ENCODE data around the gene PCK1. TPM values are rescaled to one million over a fixed set of nuclear protein-coding genes. Genes with fewer than 3 reads are reported as not detected.

Gene PCK1
- total and polyA plus RNA-seq, 2 donors (not counting 1 experiment from before 2014, with no cell fraction given): under 0.01 TPM; not detected in 1

- H3K36me3 ChIP-seq (ENCODE audit: control insufficient read depth, insufficient read depth, low read length): no peaks in the 10 kb centered on the region
- H4K20me1 ChIP-seq (ENCODE audit: control insufficient read depth, extremely low read depth, insufficient read depth, low read length): no peaks in the 10 kb centered on the region
- no peak overlapping the region for H3K4me2 ChIP-seq (ENCODE audit: extremely low read depth, insufficient read depth, low read length)
- H3K27ac ChIP-seq (ENCODE audit: insufficient read depth, low read length): no peak overlapping the region
- H2AFZ ChIP-seq (ENCODE audit: low read length): no peak overlapping the region
- H3K27me3 ChIP-seq (ENCODE audit: control insufficient read depth, insufficient read depth, low read length): no peaks in the 10 kb centered on the region
- H3K4me1 ChIP-seq (ENCODE audit: control insufficient read depth, extremely low read depth, insufficient read depth, low read length): no peaks in the 10 kb centered on the region
- H3K9me3 ChIP-seq (ENCODE audit: control insufficient read depth, insufficient read depth, low read depth, low read length): no peaks in the 10 kb centered on the region
- H3K9ac ChIP-seq (ENCODE audit: insufficient read depth, low read length): no peak overlapping the region
- TF ChIP-seq EZH2 (IDR thresholded peaks at IDR 0.05; ENCODE audit: low read length, missing control alignments) (no peak), CTCF (conservative IDR thresholded peaks at IDR 0.05 in 1 of 2, IDR thresholded peaks at IDR 0.05 in 1 of 2; ENCODE audit: low read depth in 1 of 2, low read length in 2 of 2) (no peak)
- no peak for DNase-seq (ENCODE audit: low read depth in 2 of 2)
- H3K4me3 ChIP-seq (replicated peaks in 1 of 4; ENCODE audit: control extremely low read depth in 1 of 4, insufficient read depth in 1 of 4, low read depth in 3 of 4, low read length in 4 of 4): no peak overlapping the region
- no peaks in the 10 kb centered on the region for H3K79me2 ChIP-seq (ENCODE audit: control insufficient read depth, insufficient read depth, low read length)
These were observed 38.4 kb upstream of the PCK1 start for GRCh38 chr20:57522380-57523140.

- no peak overlapping the region for H3K4me2 ChIP-seq (ENCODE audit: extremely low read depth, insufficient read depth, low read length)
- no peaks in the 10 kb centered on the region for H4K20me1 ChIP-seq (ENCODE audit: control insufficient read depth, extremely low read depth, insufficient read depth, low read length)
- no peaks in the 10 kb centered on the region for H3K9me3 ChIP-seq (ENCODE audit: control insufficient read depth, insufficient read depth, low read depth, low read length)
- H3K27ac ChIP-seq (ENCODE audit: insufficient read depth, low read length): no peak overlapping the region
- H2AFZ ChIP-seq (ENCODE audit: low read length): no peak overlapping the region
- no peak for TF ChIP-seq EZH2 (IDR thresholded peaks at IDR 0.05; ENCODE audit: low read length, missing control alignments)
- no peak for TF ChIP-seq CTCF (conservative IDR thresholded peaks at IDR 0.05 in 1 of 2, IDR thresholded peaks at IDR 0.05 in 1 of 2; ENCODE audit: low read depth in 1 of 2, low read length in 2 of 2)
- no peaks in the 10 kb centered on the region for H3K79me2 ChIP-seq (ENCODE audit: control insufficient read depth, insufficient read depth, low read length)
- no peaks in the 10 kb centered on the region for H3K36me3 ChIP-seq (ENCODE audit: control insufficient read depth, insufficient read depth, low read length)
- no peak overlapping the region for H3K9ac ChIP-seq (ENCODE audit: insufficient read depth, low read length)
- no peaks in the 10 kb centered on the region for H3K27me3 ChIP-seq (ENCODE audit: control insufficient read depth, insufficient read depth, low read length)
- no peaks in the 10 kb centered on the region for H3K4me1 ChIP-seq (ENCODE audit: control insufficient read depth, extremely low read depth, insufficient read depth, low read length)
- no peak overlapping the region for H3K4me3 ChIP-seq (replicated peaks in 1 of 4; ENCODE audit: control extremely low read depth in 1 of 4, insufficient read depth in 1 of 4, low read depth in 3 of 4, low read length in 4 of 4)
- no peak for DNase-seq (ENCODE audit: low read depth in 2 of 2)
These were observed 37.1 kb upstream of the PCK1 start for GRCh38 chr20:57523782-57524181.

GRCh38 chr20:57524511-57525176, 36.3 kb upstream of the PCK1 start, which contains the start of gene CTCFL:
Gene CTCFL, minus strand, starts transcription at chr20:57525140. Its CDS starts 935 bp downstream, at chr20:57524205.
- Histone ChIP-seq H3K79me2 (ENCODE audit: control insufficient read depth, insufficient read depth, low read length) (no peaks in the 10 kb centered on the region), H3K36me3 (ENCODE audit: control insufficient read depth, insufficient read depth, low read length) (no peaks in the 10 kb centered on the region), H3K4me3 (replicated peaks in 1 of 4; ENCODE audit: control extremely low read depth in 1 of 4, insufficient read depth in 1 of 4, low read depth in 3 of 4, low read length in 4 of 4) (no peak within 1 kb of the TSS), H3K4me1 (ENCODE audit: control insufficient read depth, extremely low read depth, insufficient read depth, low read length) (no peaks in the 10 kb centered on the region), H2AFZ (ENCODE audit: low read length) (no peak within 1 kb of the TSS), H4K20me1 (ENCODE audit: control insufficient read depth, extremely low read depth, insufficient read depth, low read length) (no peaks in the 10 kb centered on the region), H3K27ac (ENCODE audit: insufficient read depth, low read length) (no peak within 1 kb of the TSS), H3K9me3 (ENCODE audit: control insufficient read depth, insufficient read depth, low read depth, low read length) (no peaks in the 10 kb centered on the region), H3K4me2 (ENCODE audit: extremely low read depth, insufficient read depth, low read length) (no peak within 1 kb of the TSS), H3K9ac (ENCODE audit: insufficient read depth, low read length) (no peak within 1 kb of the TSS), H3K27me3 (ENCODE audit: control insufficient read depth, insufficient read depth, low read length) (no peaks in the 10 kb centered on the region)
- TF ChIP-seq EZH2 (IDR thresholded peaks at IDR 0.05; ENCODE audit: low read length, missing control alignments): no peak
- DNase-seq (ENCODE audit: low read depth in 2 of 2): no peak

Data from fibroblast of lung (primary cell).